Measurements from ENCODE around the gene GPR55.

GRCh38 chr2:230877116-230877758, 47.8 kb downstream of the GPR55 start:
- TF ChIP-seq CTCF (IDR thresholded peaks at IDR 0.05; ENCODE audit: low read length) (no peak), EZH2phosphoT487 (IDR thresholded peaks at IDR 0.05; ENCODE audit: low read length) (no peak), EZH2 (optimal IDR thresholded peaks at IDR 0.05; ENCODE audit: low read depth, low read length) (no peak)
